ENCODE data around the gene BZW1. TPM values are rescaled to one million over a fixed set of nuclear protein-coding genes. Genes with fewer than 3 reads are reported as not detected.

The BZW1 gene
- total and polyA plus RNA-seq, 2 experiments from 2014 or later: 118 to 323 TPM

DNA sequence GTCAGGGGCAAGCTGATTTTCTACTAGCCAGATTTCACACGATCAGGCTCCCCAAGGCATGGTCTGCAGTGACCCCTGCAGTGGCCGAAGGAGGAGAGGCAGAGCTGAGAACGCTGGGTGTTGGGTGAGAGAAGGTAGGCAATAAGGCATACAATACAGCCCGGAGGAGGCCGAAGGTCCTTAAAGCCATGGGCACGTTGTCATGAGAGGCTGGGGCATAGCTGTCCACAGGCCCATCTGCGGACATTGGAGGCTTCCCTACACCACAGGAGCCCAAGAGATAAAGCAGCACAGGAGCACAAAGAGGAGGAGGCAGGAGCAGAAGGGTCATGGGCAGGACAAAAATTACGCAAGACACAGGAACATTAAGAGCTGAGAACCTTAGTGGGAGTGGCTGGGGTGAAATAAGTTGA, 16.7 kb upstream of the BZW1 start:
- DNase-seq (ENCODE audit: low spot score) (peak; percentile 46), ATAC-seq (peak; percentile 86)
- peaks cover 11% of the 10 kb centered on the region for H3K4me1 Mint-ChIP-seq
- H3K9me3 Mint-ChIP-seq: no peaks in the 10 kb centered on the region
- no peak overlapping the region for H3K27ac Mint-ChIP-seq
- Histone ChIP-seq H3K4me1 (ENCODE audit: insufficient read depth) (peaks cover 5% of the 10 kb centered on the region; the same call in 1 of the 2 replicates), H3K27ac (ENCODE audit: low read depth) (no peak overlapping the region), H3K4me3 (no peak overlapping the region), H3F3A (replicated peaks; ENCODE audit: low read depth) (no peaks in the 10 kb centered on the region), H3K27me3 (ENCODE audit: insufficient read depth) (no peaks in the 10 kb centered on the region), H3K9me2 (ENCODE audit: insufficient read depth) (no peaks in the 10 kb centered on the region), H3K36me3 (ENCODE audit: insufficient read depth) (no peaks in the 10 kb centered on the region), H2AFZ (no peak overlapping the region; the same call in 1 of the 2 replicates), H3K4me2 (no peak overlapping the region), H3K79me2 (replicated peaks; ENCODE audit: insufficient read depth) (no peaks in the 10 kb centered on the region), H4K20me1 (replicated peaks; ENCODE audit: insufficient read depth) (no peaks in the 10 kb centered on the region)
- H3K4me3 Mint-ChIP-seq: no peak overlapping the region
- no peak for TF ChIP-seq CREB1 (CRISPR knock-in tag; IDR thresholded peaks at IDR 0.05; ENCODE audit: low read depth)
- TF ChIP-seq REST (IDR thresholded peaks at IDR 0.05; ENCODE audit: unreplicated experiment): no peak
- TF ChIP-seq ZNF331 (CRISPR knock-in tag; IDR thresholded peaks at IDR 0.05; ENCODE audit: low read depth): no peak
- TF ChIP-seq CTCF (conservative IDR thresholded peaks at IDR 0.05; ENCODE audit: low read depth in 2 of 2): peak; percentile 38 to 75; a peak in 3 of 4 replicates
- no peak for TF ChIP-seq ETS1 (IDR thresholded peaks at IDR 0.05)
- H3K36me3 Mint-ChIP-seq (ENCODE audit: low read depth): no peaks in the 10 kb centered on the region
- H3K27me3 Mint-ChIP-seq (ENCODE audit: insufficient read depth, low read depth, poor library complexity): peaks cover 2% of the 10 kb centered on the region

DNA sequence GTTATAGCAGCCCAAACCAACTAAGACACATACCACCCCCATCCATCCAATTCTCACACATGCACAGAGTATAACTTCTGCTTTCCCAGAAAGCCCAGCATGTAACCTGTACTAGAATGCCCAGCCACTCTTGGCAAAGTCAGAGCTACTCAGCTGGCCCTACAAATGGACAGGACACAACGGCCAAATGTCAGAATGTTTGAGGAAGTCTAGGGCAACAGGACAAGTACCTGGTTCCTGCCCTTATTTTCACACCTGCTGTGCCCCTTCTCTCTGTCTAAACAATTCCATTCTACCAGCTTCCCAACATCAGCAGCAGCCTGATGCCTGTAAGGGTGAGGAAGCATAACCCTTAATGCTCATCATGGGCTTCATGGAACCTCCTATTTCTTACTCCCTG, 15.1 kb upstream of the BZW1 start:
- Histone ChIP-seq H4K20me1 (replicated peaks; ENCODE audit: insufficient read depth) (no peaks in the 10 kb centered on the region), H3K27me3 (ENCODE audit: insufficient read depth) (no peaks in the 10 kb centered on the region), H3K27ac (ENCODE audit: low read depth) (no peak overlapping the region), H3K79me2 (replicated peaks; ENCODE audit: insufficient read depth) (no peaks in the 10 kb centered on the region), H3K4me3 (no peak overlapping the region), H3K9me2 (ENCODE audit: insufficient read depth) (no peaks in the 10 kb centered on the region), H3K36me3 (ENCODE audit: insufficient read depth) (no peaks in the 10 kb centered on the region), H3F3A (replicated peaks; ENCODE audit: low read depth) (no peaks in the 10 kb centered on the region), H2AFZ (peak overlapping the region; percentile 76; the same call in 1 of the 2 replicates), H3K4me1 (ENCODE audit: insufficient read depth) (no peaks in the 10 kb centered on the region), H3K4me2 (no peak overlapping the region)
- ATAC-seq: no peak
- Mint-ChIP-seq H3K36me3 (ENCODE audit: low read depth) (no peaks in the 10 kb centered on the region), H3K4me1 (peaks cover 4% of the 10 kb centered on the region), H3K27ac (no peak overlapping the region), H3K9me3 (no peaks in the 10 kb centered on the region), H3K4me3 (no peak overlapping the region), H3K27me3 (ENCODE audit: insufficient read depth, low read depth, poor library complexity) (peaks cover 2% of the 10 kb centered on the region)
- DNase-seq (ENCODE audit: low spot score): no peak
- TF ChIP-seq CTCF (conservative IDR thresholded peaks at IDR 0.05; ENCODE audit: low read depth in 2 of 2) (no peak), ZNF331 (CRISPR knock-in tag; IDR thresholded peaks at IDR 0.05; ENCODE audit: low read depth) (no peak), ZNF114 (CRISPR knock-in tag; IDR thresholded peaks at IDR 0.05) (no peak), POLR2AphosphoS5 (IDR thresholded peaks at IDR 0.05; ENCODE audit: low read depth) (no peak)

Measured in GM23338 (cell line).